Sigmoid colon (tissue), 4 donors: ENCODE results near the gene FOXO6.

Source experiments
- EP300 ChIP-seq, 4 donors: sonication (generic); formaldehyde crosslinking; IDR thresholded peaks; one replicate each; pipeline ENCODE4 v1.6.1; 2017; ENCODE audit warnings: antibody characterized with exemption in 4 of 4
- POLR2A ChIP-seq, 2 donors: fragments of 450-650 bp; IDR thresholded peaks; one replicate each; pipeline ENCODE4 v1.6.1; 2016; ENCODE audit warnings: antibody characterized with exemption in 2 of 2, mild to moderate bottlenecking in 2 of 2, moderate library complexity in 2 of 2
- POLR2AphosphoS5 ChIP-seq, 4 donors: sonication (generic); formaldehyde crosslinking; IDR thresholded peaks; one replicate each; pipeline ENCODE4 v1.6.1; 2017; ENCODE audit warnings: antibody characterized with exemption in 4 of 4
- TF ChIP-seq, protein P1 (sequence below), 4 experiments: fragments of 450-650 bp in 3 of 4; fragments of 200-600 bp in 1 of 4; IDR thresholded peaks; one replicate each; pipeline ENCODE4 v1.5.1; 2016 to 2019; ENCODE audit warnings: antibody characterized with exemption in 4 of 4, mild to moderate bottlenecking in 3 of 4, moderate library complexity in 2 of 4

DNA sequence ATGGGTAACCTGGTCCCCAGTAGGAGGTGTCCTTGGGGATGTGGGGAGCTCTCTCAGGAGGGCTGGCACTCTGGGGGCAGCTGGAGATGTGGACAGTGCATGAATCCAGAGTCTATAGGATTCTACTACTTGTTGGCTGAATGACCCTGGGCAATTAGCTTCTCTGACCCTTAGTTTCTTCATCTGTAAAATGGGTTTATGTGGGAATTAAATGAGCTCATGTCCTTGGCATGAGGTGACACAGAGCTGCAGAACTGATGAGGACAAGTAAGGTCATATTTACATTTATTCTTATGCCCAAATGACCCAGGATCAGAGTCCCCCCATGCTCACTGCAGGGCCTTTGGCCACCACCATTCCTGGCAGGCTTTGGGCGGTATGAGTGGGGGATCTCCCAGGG, 29.3 kb downstream of the FOXO6 start:
- TF ChIP-seq, protein P1, sequence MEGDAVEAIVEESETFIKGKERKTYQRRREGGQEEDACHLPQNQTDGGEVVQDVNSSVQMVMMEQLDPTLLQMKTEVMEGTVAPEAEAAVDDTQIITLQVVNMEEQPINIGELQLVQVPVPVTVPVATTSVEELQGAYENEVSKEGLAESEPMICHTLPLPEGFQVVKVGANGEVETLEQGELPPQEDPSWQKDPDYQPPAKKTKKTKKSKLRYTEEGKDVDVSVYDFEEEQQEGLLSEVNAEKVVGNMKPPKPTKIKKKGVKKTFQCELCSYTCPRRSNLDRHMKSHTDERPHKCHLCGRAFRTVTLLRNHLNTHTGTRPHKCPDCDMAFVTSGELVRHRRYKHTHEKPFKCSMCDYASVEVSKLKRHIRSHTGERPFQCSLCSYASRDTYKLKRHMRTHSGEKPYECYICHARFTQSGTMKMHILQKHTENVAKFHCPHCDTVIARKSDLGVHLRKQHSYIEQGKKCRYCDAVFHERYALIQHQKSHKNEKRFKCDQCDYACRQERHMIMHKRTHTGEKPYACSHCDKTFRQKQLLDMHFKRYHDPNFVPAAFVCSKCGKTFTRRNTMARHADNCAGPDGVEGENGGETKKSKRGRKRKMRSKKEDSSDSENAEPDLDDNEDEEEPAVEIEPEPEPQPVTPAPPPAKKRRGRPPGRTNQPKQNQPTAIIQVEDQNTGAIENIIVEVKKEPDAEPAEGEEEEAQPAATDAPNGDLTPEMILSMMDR (IDR thresholded peaks at IDR 0.05) = no peak
- TF ChIP-seq POLR2AphosphoS5 (IDR thresholded peaks at IDR 0.05) (no peak), POLR2A (IDR thresholded peaks at IDR 0.05) (no peak), EP300 (IDR thresholded peaks at IDR 0.05) (no peak)
